IPS DF 4.7 (cell line): ENCODE data around the gene CPEB3.
"Not testable (repeated sequence)": the region's sequence is repeated elsewhere in the genome, so short reads cannot be mapped to it uniquely, and the experiment has no call there.

ENCODE experiments used
- DNase-seq: peaks from one replicate; pipeline ENCODE4 v3.0.0-alpha.2; 2013; ENCODE audit warnings: low spot score; ENCODE audit errors: extremely low read depth

The CPEB3 gene

DNA sequence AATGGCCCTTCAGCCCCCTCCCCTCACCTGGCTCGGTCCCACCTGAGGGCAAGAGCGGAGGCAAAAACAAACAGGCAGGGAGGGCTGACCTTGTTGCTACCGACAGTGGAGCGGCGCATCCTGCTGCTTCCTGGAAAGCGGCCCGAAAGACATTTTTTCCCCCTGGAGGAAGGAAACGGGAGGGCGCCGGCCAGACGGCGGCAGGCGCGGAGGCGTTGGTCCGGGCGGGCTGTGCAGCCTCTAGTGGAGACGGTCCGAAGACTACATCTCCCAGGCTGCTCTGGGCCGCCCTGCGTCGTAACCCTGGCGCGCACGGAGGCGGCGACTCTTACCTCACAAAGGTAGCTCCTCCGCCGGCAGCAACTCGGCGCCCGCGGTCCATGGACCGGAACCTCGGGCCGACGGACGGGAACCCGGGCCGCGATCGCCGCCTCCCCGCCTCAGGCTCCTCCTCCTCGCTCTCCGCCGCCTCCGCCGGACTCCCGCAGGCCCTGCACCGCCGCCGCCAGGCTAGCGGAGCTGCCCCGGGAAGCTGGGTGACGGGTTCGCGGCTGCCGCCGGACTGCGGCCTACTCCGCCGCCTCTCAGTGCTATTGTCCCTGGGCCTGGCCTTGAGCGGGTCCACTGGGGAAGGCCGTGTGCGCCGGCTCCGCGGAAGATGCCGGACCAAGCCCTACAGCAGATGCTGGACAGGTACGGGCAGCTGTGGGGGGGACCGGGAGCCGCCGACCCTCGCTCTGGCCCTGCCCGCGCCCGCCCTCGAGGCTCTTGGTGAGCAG is at the start of gene CPEB3, which contains the start of gene MARCHF5:
Gene CPEB3, minus strand, starts transcription at position 242 of the 779 bp plus-strand sequence. CDS start 50,728 bp downstream, outside the sequence.
Gene MARCHF5, plus strand, starts transcription at position 331 of the 779 bp plus-strand sequence. Its CDS starts 328 bp downstream, at position 659.
- peak; percentile 64 for DNase-seq

DNA sequence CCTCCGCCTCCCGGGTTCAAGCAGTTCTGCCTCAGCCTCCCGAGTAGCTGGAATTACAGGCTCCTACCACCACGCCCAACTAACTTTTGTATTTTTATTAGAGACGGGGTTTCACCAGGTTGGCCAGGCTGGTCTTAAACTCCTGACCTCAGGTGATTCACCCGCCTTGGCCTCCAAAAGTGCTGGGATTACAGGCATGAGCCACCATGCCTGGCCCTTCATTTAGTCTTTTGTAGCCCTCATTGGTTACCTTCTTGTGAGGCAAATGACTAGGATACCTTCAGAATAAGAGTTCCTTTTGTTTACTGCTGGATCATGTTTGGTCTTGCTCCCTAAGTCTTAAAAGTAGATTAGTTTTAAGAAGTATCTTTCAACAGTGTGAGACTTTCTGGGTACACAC is 39.0 kb upstream of the CPEB3 start:
- not testable (repeated sequence) for DNase-seq

DNA sequence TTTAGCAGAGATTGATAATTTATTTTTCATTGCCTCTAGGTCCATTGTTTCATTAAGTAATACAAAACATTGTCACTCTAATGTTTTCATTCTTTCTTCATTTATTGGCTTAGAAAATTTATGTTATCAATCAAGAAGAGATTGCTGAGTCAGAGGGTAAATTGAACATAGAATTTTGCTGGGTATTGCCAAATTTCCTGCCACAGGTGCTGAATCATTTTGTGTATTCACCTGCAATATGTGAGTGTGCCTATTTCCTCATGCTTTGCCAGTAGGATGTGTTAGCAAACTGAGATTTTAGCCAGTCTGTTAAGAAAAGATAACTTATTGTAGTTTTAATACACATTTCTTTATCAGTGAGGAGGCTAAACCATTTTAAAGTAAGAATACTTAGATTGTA is 38.1 kb upstream of the CPEB3 start:
- DNase-seq: no peak

DNA sequence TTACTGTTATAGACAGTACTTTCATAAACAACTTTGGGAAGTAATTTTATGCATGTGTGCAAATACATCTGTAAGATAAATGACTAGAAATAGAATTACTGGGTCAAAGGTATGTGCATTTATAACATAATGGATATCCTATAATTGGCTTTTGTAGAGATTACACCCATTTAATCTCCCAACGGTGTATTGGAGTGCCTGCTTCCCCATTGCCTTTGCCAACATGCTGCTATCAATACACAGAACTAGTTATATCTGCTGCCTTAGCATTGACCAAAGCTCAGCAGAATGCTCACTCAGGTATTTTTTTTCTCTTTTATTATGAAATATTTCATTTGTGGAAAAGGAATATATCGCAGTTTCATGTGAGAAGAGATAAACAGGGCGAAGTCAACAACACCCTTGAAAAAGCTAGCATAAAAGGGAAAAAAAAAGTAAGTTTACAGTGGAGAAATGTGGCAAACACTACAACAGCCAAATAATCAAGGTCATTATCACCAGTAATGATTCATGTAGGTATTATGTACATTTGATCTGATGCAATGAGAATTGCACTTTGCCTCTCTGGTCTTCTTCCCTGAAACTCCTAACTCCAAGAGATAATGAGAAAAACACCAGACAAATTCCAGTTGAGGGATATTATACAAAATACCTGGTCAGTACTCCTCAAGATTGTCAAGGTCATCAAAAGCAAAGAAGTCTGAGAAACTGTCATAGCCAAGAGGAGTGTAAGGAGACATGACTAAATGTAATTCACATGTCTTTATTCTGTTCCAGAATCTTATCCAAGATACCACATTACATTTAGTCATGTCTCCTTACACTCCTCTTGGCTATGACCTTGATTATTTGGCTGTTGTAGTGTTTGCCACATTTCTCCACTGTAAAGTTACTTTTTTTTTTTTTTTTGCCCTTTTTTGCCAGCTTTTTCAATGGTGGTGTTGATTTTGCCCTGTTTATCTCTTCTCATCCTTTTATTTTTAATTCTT is 36.9 kb upstream of the CPEB3 start:
- no peak for DNase-seq

DNA sequence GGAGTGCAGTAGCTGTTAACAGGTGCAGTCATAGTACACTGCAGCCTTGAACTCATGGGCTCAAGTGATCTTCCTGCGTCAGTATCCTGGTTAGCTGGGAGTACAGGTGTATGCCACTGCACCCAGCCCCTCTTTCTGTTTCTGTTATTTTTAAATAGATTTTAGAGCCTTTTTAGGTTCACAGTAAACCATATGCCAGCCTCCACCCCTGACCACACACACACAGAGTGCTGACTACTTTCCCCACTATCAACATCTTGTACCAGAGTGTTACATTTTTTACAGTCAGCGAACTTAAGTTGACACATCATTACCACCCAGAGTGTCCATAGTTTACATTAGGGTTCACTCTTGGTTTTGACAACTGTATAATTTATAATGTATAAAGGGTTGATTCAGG is 32.2 kb upstream of the CPEB3 start:
- DNase-seq: no peak

DNA sequence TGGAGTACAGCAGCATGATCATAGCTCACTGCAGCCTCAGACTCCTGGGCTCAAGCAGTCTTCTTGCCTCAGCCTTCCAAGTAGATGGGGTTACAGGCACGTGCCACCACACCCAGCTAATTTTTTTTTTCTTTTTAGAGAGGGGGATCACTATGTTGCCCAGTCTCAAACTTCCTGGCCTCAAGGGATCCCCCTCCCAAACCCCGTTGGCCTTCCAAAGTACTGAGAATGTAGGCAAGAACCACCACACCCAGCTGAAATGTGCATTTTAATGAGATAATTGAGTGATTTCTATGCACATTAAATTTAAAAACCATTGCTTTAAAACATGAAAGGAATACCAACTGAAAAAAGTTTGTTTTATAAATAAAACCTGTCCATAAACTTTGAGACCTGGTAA is 25.7 kb upstream of the CPEB3 start:
- DNase-seq: no peak

DNA sequence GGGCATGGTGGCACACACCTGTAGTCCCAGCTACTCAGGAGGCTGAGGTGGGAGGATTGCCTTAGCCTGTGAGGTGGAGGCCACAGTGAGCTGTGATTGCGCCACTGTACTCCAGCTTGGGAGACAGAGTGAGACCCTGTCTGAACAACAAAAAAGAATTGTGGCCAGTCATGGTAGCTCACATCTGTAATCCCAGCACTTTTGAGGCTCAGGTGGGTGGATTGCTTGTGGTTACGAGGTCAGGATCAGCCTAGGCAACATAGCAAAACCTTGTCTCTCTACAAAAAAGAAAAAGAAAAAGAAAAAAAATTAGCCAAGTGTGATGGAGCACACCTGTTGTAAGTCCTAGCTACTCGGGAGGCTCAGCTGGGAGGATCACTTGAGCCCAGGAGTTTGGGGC is 22.9 kb upstream of the CPEB3 start:
- no peak for DNase-seq

DNA sequence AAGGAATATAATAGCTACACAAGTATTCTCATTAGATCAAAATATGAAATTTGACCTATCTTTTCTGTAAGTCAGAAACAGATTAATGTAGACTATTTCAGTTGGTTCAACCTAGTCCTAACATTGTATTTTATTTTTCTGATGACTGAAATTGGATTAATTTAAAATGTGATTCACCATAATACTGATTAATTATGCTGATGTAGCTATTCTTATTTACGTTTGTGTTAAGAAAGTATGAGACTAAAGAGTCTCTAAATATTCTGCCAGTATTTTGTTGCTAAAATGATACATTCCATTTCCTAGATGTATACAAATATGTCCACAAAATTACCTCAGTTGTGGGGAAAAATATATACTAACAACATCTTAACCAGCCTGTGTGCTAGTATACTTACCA is 18.4 kb upstream of the CPEB3 start:
- DNase-seq: no peak

DNA sequence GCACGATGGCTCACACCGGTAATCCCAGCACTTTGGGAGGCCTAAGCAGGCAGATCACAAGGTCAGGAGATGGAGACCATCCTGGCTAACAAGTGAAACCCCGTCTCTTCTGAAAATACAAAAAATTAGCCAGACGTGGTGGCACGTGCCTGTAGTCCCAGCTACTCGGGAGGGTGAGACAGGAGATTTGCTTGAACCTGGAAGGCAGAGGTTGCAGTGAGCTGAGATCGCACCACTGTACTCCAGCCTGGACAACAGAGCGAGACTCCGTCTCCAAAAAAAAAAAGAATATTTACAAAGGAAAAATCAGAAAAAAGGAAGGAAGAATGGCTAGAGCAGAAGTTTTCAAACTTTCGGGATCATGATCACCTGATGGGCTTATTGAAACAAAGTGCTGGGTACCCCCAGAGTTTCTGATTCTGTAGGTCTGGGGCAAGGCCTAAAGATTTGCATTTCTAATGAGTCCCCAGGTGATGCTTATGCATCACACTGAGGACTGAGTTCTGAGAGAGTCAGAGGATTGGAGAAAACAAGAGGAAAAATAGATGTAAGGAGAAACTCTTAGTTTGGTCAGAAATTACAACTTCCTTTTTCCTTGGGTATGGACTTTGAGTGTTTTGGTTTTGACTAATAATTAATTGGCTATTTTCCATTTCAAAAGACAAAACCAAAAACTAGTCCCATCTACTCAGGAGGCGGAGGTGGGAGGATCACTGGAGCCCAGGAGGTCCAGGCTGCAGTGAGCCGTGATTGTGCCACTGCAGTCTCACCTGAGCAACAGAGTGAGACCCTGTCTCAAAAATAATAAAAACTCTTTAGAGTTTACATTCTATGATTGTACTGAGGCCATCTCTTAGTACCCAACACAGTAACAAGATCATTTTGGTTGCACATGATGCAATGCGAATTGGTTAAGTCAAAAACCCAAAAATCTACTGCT is 14.5 kb upstream of the CPEB3 start:
- DNase-seq: no peak

DNA sequence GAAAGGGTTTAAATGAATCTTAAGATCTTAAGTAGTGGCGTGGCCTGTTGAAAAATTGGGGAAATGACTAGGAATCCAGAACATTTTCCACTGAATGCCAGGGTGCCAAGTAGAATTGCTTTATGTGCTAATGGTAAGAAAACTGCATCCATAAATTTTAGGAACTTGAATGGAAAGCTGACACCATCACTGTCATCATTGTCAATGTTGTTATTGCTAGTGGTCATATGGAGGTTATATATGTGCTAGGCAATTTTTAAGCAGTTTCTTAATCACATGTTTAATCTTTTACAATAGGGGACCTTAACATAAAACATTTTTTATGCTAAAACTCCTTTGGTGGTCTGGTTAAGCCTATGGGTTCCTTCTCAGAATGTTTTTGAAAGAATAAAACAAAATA is 13.2 kb upstream of the CPEB3 start:
- DNase-seq: no peak

DNA sequence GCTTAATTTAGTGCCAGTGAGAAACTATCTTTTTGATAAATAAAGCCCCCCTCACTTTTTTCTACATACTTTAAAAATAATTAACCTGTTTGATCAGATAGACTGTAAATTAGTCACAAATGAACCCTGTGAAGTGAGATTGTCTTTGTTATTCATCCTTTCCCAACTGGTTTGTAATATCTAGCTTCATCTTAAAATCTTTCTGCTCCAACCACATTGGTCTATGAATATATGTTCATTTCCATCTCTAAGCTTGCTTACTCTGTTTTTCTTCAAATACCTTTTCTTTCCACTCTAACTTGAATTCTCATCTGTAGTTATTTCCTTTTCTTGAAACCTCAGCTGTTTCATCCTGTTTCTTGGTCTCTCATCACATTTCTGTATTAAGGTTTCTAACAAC is 12.2 kb upstream of the CPEB3 start:
- DNase-seq: no peak

DNA sequence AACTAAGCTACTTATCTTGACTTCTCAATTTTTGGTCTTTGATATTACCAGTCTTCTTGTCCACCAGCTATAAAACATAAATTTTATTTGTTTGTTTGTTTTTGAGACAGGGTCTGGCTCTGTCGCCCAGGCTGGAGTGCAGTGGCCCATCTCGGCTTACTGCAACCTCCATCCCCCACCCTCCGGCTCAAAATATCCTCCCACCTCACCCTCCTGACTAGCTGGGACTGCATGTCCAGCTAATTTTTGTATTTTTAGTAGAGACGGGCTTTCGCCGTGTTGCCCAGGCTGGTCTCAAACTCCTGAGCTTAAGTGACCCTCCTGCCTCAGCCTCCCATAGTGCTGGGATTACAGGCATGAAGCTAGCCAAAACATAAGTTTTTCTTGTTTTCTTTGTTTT is 7.6 kb upstream of the CPEB3 start:
- DNase-seq: no peak

DNA sequence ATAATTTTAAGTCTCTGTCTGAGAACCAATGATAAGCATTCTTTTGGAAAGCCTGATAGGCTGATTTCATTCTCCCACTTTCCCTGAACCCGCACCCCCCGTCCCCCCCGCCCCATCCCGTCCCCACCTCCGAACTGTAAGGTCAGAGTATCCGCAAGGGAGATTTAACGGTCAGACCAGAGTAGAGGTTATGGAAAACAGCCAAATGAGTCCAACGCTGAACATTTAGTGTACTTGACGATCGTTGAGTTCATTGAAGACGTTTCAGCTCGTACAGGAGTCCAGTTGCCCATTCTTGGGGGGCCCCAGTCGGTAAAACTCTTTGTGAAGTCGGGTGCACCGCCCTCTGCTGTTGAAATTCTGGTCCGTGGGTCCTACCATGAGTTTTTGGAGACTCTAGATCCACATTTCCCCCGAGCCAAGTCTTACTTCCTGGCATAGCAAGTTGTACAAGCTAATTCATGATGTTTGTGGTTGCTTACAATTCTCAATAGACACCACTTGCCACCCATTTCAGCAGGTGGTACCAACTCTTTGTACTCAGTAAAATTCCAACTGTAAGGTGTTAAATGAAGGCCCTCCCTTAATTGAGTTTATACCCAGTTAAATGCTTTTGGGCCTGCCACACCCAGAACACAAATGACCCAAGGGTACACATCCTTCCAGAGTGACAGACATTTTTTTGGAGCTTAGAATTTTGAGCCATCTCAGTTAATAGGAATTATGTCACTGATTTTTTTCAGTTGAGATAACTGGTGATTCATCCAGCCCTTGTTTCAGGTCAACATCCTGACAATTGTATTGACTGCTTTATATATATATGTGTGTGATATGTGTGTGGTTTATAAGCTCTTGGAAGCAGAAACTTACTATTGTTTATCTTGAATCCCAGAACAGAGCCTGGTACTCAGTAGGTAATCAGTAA is 1.3 kb upstream of the CPEB3 start:
- DNase-seq: no peak

DNA sequence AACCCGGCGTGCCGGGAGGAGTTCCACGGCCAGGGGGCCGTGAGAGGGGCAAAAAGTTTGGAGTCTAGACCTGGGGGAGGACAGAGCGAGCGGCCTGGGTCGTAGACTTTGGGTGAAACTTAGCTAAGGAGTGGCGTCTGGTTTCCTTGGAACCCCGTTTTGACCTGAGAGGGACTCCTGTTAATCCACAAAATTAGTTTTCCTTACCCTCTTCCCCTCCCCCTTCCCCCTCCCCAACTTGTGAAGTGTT is 663 bp upstream of the CPEB3 start:
- DNase-seq: no peak

DNA sequence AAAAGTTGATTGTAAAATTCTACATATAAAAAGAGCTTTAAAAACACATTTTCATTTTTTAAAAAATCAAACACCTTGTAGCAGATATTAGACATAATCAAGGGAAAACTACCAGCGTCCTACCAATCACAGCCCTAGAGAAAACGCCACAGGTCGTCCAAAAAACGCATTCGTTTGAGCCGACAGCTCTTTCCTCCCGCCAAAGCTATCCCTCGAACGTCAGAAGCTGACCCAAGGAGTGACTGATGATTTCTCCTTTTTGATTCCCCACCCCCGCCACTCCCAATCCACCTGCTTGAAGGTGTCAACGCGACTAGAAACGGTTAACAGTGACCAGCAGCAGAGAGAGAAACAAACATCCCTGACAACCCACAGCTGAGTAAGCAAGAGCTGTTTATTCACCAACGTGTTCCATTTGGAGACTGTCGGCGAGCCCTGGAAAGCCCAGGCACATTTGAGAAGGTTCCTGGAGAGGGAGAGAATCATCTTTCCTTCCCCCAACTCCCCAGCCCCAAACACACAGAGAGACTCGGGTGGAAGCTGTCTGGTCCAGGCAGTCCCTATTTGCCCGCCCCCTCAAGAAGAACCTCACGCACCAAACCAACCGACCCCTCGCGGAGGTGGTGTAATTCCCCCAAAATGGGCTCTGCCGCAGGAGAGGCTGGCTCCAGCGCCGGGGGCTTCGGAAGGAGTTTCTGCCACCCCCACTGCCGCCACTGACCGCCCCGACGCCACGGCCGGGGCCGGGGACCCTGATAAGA is 622 bp downstream of the CPEB3 start:
- no peak for DNase-seq

DNA sequence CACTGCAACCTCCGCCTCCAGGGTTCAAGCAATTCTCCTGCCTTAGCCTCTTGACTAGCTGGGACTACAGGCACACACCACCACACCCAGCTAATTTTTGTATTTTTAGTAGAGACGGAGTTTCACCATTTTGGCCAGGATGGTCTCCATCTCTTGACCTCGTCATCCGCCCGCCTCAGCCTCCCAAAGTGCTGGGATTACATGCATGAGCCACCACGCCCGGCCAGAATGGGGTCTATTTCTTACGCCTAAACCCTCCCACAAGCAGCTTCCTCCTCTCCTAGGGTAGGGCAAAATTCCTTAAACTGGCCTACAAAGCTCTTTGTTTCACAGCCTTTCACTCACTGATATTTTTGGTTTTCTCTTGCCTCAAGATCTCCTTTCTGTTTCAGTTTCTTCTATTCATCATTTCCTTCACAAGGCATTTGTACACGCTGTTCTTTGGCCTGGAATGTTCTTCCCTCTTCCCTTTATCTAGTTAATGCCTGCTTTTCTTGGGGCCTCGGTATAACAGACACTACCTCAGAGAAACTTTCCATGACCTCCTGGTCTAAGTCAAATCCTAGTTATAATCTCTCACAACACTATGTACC is 6.7 kb downstream of the CPEB3 start:
- no peak for DNase-seq

DNA sequence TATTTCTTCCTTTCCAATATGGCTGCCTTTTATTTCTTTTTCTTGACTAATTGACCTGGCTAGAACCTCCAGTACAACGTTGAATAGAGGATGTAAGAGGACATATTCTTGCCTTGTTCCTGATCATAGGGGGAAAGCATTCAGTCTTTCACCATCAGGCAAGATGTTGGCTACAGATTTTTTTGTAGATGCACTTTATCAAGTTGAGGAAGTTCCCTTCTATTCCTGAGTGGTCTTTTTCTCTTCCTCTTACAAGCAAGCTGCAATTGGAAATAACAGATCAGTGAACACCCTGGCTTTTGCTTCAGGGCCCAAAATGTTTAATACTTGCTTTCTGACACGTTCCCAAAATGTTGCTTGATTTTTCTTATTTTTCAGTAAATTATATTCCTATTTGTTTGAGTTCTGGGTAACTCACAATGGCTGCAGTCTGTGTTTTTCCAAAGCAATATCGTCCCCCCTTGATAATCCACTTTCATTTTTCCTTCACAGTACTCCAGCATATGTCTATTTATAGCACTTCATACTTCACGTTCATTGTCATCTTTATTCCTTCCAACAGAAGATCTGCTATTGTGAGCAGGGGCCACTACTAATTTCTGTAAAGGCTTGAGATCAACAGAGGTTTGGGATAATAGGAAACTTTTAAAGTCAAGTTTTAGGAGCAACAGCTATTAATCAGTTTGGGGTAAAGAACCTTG is 11.7 kb downstream of the CPEB3 start:
- DNase-seq: no peak

DNA sequence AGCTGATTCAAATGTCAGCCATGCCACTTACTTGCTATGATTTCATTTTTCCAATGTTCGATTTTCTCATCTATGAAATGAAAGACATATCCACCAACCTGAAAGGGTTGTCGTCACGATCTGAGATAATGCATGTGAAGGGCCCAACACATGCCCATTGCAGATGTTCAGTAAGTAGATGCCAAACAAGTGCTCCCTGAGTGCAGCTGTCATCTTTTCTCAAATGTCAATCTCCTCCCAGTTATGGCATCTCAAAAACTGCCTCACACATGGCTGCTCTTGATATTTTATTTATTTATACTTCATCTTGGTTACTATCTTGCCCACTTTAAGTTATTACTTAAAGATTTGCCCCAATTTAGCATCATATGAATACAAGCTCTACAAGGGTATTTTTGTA is 16.8 kb downstream of the CPEB3 start:
- no peak for DNase-seq

DNA sequence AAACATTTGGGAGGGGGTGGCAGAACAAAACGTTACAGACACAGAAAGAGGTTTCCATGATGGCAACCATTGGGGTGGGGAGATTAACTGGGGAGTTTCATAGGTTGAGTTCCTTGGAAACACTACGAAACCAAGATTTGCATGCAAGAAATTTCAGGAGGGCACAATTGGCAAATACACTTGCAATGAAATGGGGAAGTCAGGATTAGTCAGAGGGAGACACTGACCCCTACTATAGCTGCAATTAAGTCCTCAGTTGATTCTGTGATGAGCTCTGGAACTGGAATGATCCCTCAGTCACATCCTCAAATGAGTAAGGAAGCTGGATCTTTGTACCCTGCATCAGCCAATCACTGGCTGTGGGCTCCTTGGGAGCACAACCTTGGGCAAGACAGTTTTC is 22.1 kb downstream of the CPEB3 start:
- DNase-seq: no peak
